Keratinocyte (primary cell): Measurements from ENCODE around the gene ANKRD26.

Source experiments
- EZH2 ChIP-seq: IDR thresholded peaks from one replicate; pipeline ENCODE4 v1.6.1; 2012; ENCODE audit warnings: inconsistent platforms, mild to moderate bottlenecking, low read length, moderate library complexity
- TF ChIP-seq, protein P1 (sequence below), 3 experiments: IDR thresholded peaks in 1 of 3; conservative IDR thresholded peaks in 1 of 3; optimal IDR thresholded peaks in 1 of 3; 2 replicates in 2 of 3; 3 replicates in 1 of 3; pipeline versions ENCODE3 to v1.5.1; 2011; ENCODE audit warnings: low read length in 3 of 3, mild to moderate bottlenecking in 3 of 3, moderate library complexity in 2 of 3, control low read depth in 1 of 3, inconsistent platforms in 1 of 3; ENCODE audit not compliant: insufficient read depth in 2 of 3; ENCODE audit errors: extremely low read depth in 1 of 3

DNA sequence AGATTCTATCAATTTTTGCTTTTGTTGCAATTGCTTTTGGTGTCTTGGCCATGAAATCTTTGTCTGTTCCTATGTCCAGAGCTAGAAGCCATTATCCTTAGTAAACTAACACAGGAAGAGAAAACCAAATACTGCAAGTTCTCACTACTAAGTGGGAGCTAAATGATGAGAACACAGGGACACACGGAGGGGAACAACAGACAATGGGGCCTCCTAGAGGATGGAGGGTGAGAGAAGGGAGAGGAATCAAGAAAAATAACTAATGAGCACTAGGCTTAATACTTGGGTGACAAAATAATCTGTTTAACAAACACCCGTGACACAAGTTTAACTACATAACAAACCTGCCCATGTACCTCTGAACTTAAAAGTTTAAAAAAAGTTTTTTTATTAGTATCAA is 78.2 kb downstream of the ANKRD26 start:
- TF ChIP-seq, protein P1, sequence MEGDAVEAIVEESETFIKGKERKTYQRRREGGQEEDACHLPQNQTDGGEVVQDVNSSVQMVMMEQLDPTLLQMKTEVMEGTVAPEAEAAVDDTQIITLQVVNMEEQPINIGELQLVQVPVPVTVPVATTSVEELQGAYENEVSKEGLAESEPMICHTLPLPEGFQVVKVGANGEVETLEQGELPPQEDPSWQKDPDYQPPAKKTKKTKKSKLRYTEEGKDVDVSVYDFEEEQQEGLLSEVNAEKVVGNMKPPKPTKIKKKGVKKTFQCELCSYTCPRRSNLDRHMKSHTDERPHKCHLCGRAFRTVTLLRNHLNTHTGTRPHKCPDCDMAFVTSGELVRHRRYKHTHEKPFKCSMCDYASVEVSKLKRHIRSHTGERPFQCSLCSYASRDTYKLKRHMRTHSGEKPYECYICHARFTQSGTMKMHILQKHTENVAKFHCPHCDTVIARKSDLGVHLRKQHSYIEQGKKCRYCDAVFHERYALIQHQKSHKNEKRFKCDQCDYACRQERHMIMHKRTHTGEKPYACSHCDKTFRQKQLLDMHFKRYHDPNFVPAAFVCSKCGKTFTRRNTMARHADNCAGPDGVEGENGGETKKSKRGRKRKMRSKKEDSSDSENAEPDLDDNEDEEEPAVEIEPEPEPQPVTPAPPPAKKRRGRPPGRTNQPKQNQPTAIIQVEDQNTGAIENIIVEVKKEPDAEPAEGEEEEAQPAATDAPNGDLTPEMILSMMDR (optimal IDR thresholded peaks at IDR 0.05 in 1 of 3, IDR thresholded peaks at IDR 0.05 in 1 of 3, conservative IDR thresholded peaks at IDR 0.05 in 1 of 3; ENCODE audit: extremely low read depth in 1 of 3, insufficient read depth in 2 of 3, low read length in 3 of 3): no peak
- TF ChIP-seq EZH2: no peak
